Ishikawa (cell line): ENCODE measurements around the gene PPOX.

Experiments
- EP300 ChIP-seq: IDR thresholded peaks from 2 replicates; pipeline ENCODE4 v1.6.1; 2012; ENCODE audit warnings: borderline replicate concordance
- MAX ChIP-seq: IDR thresholded peaks from 2 replicates; pipeline ENCODE4 v1.6.1; 2012
- REST ChIP-seq: IDR thresholded peaks from 2 replicates; pipeline ENCODE4 v1.6.1; 2012; ENCODE audit warnings: low read depth, mild to moderate bottlenecking
- TCF12 ChIP-seq: IDR thresholded peaks from 2 replicates; pipeline ENCODE4 v1.6.1; 2012; ENCODE audit warnings: low read depth
- TEAD4 ChIP-seq: IDR thresholded peaks from 2 replicates; pipeline ENCODE4 v1.6.1; 2012
- YY1 ChIP-seq: IDR thresholded peaks from 2 replicates; pipeline ENCODE4 v1.6.1; 2012; ENCODE audit warnings: low read depth

- TF ChIP-seq EP300 (no peak), TEAD4 (no peak), MAX (peak; percentile 89), REST (no peak), TCF12 (no peak; the same call in 1 of the 2 replicates), YY1 (no peak)
Measured at GRCh38 chr1:161165742-161166668, at the start of gene PPOX.
